Measurements from ENCODE around the gene DTX3. TPM values are rescaled to one million over a fixed set of nuclear protein-coding genes. Genes with fewer than 3 reads are reported as not detected.

The DTX3 gene
- total RNA-seq, 1 donor from 2014 or later: 65.5 TPM

GRCh38 chr12:57602544-57602943, 2.1 kb upstream of the DTX3 start:
- H3K27ac Mint-ChIP-seq: no peak overlapping the region
- H3K9me3 Mint-ChIP-seq: no peaks in the 10 kb centered on the region
- no peaks in the 10 kb centered on the region for H3K27me3 Mint-ChIP-seq
- peaks cover 21% of the 10 kb centered on the region for H3K4me1 Mint-ChIP-seq (ENCODE audit: unreplicated experiment)
- TF ChIP-seq CTCF (conservative IDR thresholded peaks at IDR 0.05): no peak
- peaks cover 26% of the 10 kb centered on the region for H3K36me3 Mint-ChIP-seq
- no peak overlapping the region for H3K4me3 Mint-ChIP-seq
- no peak for DNase-seq (ENCODE audit: extremely low spot score, unreplicated experiment)

- DNase-seq (ENCODE audit: extremely low spot score, unreplicated experiment): no peak
- Mint-ChIP-seq H3K36me3 (peaks cover 25% of the 10 kb centered on the region), H3K27ac (peak overlapping the region; percentile 88), H3K4me3 (peak overlapping the region; percentile 91), H3K9me3 (no peaks in the 10 kb centered on the region), H3K27me3 (no peaks in the 10 kb centered on the region), H3K4me1 (ENCODE audit: unreplicated experiment) (peaks cover 21% of the 10 kb centered on the region)
- no peak for TF ChIP-seq CTCF (conservative IDR thresholded peaks at IDR 0.05)
Measured at GRCh38 chr12:57603324-57603723, 1.3 kb upstream of the DTX3 start.

GRCh38 chr12:57603815-57604453, 690 bp upstream of the DTX3 start:
- TF ChIP-seq CTCF (conservative IDR thresholded peaks at IDR 0.05): no peak
- Mint-ChIP-seq H3K36me3 (peaks cover 22% of the 10 kb centered on the region), H3K9me3 (no peaks in the 10 kb centered on the region), H3K27me3 (no peaks in the 10 kb centered on the region), H3K4me3 (peak overlapping the region; percentile 91), H3K27ac (peak overlapping the region; percentile 88), H3K4me1 (ENCODE audit: unreplicated experiment) (peaks cover 21% of the 10 kb centered on the region)
- DNase-seq (ENCODE audit: extremely low spot score, unreplicated experiment): no peak

GRCh38 chr12:57604992-57605810, 577 bp downstream of the DTX3 start:
- Mint-ChIP-seq H3K4me3 (peak overlapping the region; percentile 91), H3K9me3 (no peaks in the 10 kb centered on the region), H3K27me3 (peaks cover under 1% of the 10 kb centered on the region), H3K4me1 (ENCODE audit: unreplicated experiment) (peaks cover 21% of the 10 kb centered on the region), H3K27ac (peak overlapping the region; percentile 88), H3K36me3 (peaks cover 16% of the 10 kb centered on the region)
- DNase-seq (ENCODE audit: extremely low spot score, unreplicated experiment): no peak
- TF ChIP-seq CTCF (conservative IDR thresholded peaks at IDR 0.05): no peak

GRCh38 chr12:57605811-57606311, 1.2 kb downstream of the DTX3 start:
- Mint-ChIP-seq H3K36me3 (peaks cover 16% of the 10 kb centered on the region), H3K4me3 (peak overlapping the region; percentile 91), H3K4me1 (ENCODE audit: unreplicated experiment) (peaks cover 25% of the 10 kb centered on the region), H3K9me3 (no peaks in the 10 kb centered on the region), H3K27me3 (peaks cover 5% of the 10 kb centered on the region), H3K27ac (peak overlapping the region; percentile 88)
- no peak for TF ChIP-seq CTCF (conservative IDR thresholded peaks at IDR 0.05)
- DNase-seq (ENCODE audit: extremely low spot score, unreplicated experiment): no peak

Measured in type B pancreatic cell (in vitro differentiated cells).